GM18870 (cell line): ENCODE results near the gene ARSB.
"Not testable (repeated sequence)": the region's sequence is repeated elsewhere in the genome, so short reads cannot be mapped to it uniquely, and the experiment has no call there.

ENCODE experiments used
- ATAC-seq: cut with Tn5 transposase; IDR thresholded peaks from one replicate; pipeline ENCODE4 v1.9.1; 2021; ENCODE audit warnings: moderate library complexity; ENCODE audit not compliant: unreplicated experiment

ARSB gene

GRCh38 chr5:78958672-78959445 is 26.3 kb downstream of the ARSB start:
- no peak for ATAC-seq

- no peak for ATAC-seq
Measured at GRCh38 chr5:78956901-78957300, 28.2 kb downstream of the ARSB start.

- ATAC-seq, result peak; percentile 69
Measured at GRCh38 chr5:78953092-78953800, 31.9 kb downstream of the ARSB start.

- ATAC-seq, result no peak
Measured at GRCh38 chr5:78930721-78931120, 54.4 kb downstream of the ARSB start.

- ATAC-seq, result no peak
Measured at GRCh38 chr5:78929833-78930232, 55.3 kb downstream of the ARSB start.

GRCh38 chr5:78927657-78928282 is 57.3 kb downstream of the ARSB start:
- no peak for ATAC-seq

GRCh38 chr5:78926252-78926651 is 58.9 kb downstream of the ARSB start:
- no peak for ATAC-seq

- ATAC-seq, result no peak
Measured at GRCh38 chr5:78925129-78925876, 59.8 kb downstream of the ARSB start.

- ATAC-seq, result no peak
Measured at GRCh38 chr5:78923622-78923970, 61.5 kb downstream of the ARSB start.

- ATAC-seq, result peak; percentile 69
Measured at GRCh38 chr5:78922879-78923621, 62.1 kb downstream of the ARSB start.

GRCh38 chr5:78920604-78921003 is 64.5 kb downstream of the ARSB start:
- no peak for ATAC-seq

GRCh38 chr5:78919796-78920195 is 65.3 kb downstream of the ARSB start:
- ATAC-seq, result no peak

- ATAC-seq, result no peak
Measured at GRCh38 chr5:78916044-78916443, 69.1 kb downstream of the ARSB start.

- ATAC-seq, result no peak
Measured at GRCh38 chr5:78915170-78915569, 69.9 kb downstream of the ARSB start.

GRCh38 chr5:78912811-78913210 is 72.3 kb downstream of the ARSB start:
- ATAC-seq, result no peak

- no peak for ATAC-seq
Measured at GRCh38 chr5:78912085-78912771, 72.9 kb downstream of the ARSB start.

- ATAC-seq, result not testable (repeated sequence)
Measured at GRCh38 chr5:78909224-78909983, 75.7 kb downstream of the ARSB start.

GRCh38 chr5:78908173-78909061 is 76.7 kb downstream of the ARSB start:
- ATAC-seq, result no peak
